Measurements from ENCODE around the gene SRPK2. TPM values are rescaled to one million over a fixed set of nuclear protein-coding genes. Genes with fewer than 3 reads are reported as not detected.

SRPK2 gene
- total and polyA plus RNA-seq, 9 donors: 15.2 to 50.0 (median 37.8) TPM

DNA sequence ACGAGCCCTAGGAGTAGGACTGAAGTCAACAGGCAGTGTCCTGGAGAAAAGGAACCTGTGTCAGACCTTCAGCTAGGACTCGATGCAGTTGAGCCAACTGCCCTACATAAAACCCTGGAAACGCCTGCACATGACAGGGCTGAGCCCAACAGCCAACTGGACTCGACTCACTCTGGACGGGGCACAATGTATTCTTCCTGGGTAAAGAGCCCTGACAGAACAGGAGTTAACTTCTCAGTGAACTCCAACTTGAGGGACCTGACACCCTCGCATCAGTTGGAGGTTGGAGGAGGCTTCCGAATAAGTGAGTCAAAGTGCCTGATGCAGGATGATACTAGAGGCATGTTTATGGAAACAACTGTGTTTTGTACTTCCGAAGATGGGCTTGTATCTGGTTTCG is 281.3 kb downstream of the SRPK2 start:
- no peaks in the 10 kb centered on the region for H3K36me3 ChIP-seq
- TF ChIP-seq POLR2A (IDR thresholded peaks at IDR 0.05) (no peak), EP300 (IDR thresholded peaks at IDR 0.05) (no peak)
- TF ChIP-seq, protein P1, sequence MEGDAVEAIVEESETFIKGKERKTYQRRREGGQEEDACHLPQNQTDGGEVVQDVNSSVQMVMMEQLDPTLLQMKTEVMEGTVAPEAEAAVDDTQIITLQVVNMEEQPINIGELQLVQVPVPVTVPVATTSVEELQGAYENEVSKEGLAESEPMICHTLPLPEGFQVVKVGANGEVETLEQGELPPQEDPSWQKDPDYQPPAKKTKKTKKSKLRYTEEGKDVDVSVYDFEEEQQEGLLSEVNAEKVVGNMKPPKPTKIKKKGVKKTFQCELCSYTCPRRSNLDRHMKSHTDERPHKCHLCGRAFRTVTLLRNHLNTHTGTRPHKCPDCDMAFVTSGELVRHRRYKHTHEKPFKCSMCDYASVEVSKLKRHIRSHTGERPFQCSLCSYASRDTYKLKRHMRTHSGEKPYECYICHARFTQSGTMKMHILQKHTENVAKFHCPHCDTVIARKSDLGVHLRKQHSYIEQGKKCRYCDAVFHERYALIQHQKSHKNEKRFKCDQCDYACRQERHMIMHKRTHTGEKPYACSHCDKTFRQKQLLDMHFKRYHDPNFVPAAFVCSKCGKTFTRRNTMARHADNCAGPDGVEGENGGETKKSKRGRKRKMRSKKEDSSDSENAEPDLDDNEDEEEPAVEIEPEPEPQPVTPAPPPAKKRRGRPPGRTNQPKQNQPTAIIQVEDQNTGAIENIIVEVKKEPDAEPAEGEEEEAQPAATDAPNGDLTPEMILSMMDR (IDR thresholded peaks at IDR 0.05): no peak
- H3K9me3 ChIP-seq: no peaks in the 10 kb centered on the region
- H3K27me3 ChIP-seq: no peaks in the 10 kb centered on the region
- 85 to 87% (median 87%) methylated on average over 9 of the region's 9 CpGs for WGBS, 3 donors
- intact Hi-C loops (cut with DNase I): loop anchor here in 2 of 4 donors (10.0 kb wide), 1 partner anchor 123 kb away; no protein-coding TSS in a partner anchor
- no peak overlapping the region for H3K4me3 ChIP-seq
- H3K27ac ChIP-seq: no peak overlapping the region
- no peak for DNase-seq
- no peaks in the 10 kb centered on the region for H3K4me1 ChIP-seq (ENCODE audit: insufficient read depth)

DNA sequence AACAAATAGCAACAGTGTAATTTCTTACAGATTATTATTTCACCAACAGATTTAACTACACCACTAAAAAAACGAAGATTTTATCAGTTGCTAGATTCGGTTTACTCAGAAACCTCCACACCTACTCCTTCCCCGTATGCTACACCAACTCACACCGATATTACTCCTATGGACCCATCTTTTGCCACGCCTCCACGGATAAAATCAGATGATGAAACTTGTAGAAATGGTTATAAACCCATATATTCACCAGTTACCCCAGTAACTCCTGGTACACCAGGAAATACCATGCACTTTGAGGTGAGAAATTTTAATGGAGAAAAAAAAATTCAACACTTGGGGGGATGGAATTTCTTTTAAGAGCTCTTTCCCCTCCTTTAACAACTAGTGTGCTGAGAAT is 282.2 kb downstream of the SRPK2 start:
- intact Hi-C loops (cut with DNase I): loop anchor here in 2 of 4 donors (10.0 kb wide), 1 partner anchor 122 kb away; no protein-coding TSS in a partner anchor
- Histone ChIP-seq H3K4me3 (no peak overlapping the region), H3K27me3 (no peaks in the 10 kb centered on the region), H3K4me1 (ENCODE audit: insufficient read depth) (no peaks in the 10 kb centered on the region), H3K36me3 (no peaks in the 10 kb centered on the region), H3K27ac (no peak overlapping the region), H3K9me3 (no peaks in the 10 kb centered on the region)
- 81 to 88% (median 82%) methylated on average over 6 of the region's 6 CpGs for WGBS, 3 donors
- no peak for DNase-seq
- TF ChIP-seq POLR2A (IDR thresholded peaks at IDR 0.05): no peak
- TF ChIP-seq EP300 (IDR thresholded peaks at IDR 0.05): no peak
- TF ChIP-seq, protein P1 (IDR thresholded peaks at IDR 0.05): no peak

DNA sequence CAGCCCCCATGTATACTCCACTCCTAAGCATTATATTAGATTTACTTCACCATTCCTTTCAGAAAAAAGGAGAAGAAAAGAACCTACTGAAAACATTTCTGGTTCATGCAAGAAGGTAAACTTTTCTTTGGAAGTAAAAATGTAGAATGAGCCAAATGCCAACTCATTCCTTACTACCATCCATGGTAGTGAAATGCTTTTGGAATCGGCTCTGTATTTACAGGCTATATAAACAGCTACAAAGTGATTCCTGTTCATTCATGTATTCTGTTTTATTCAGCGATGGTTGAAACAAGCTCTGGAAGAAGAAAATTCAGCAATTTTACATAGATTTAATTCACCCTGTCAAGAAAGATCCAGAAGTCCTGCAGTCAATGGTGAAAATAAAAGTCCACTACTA is 283.1 kb downstream of the SRPK2 start:
- Histone ChIP-seq H3K27me3 (no peaks in the 10 kb centered on the region), H3K9me3 (no peaks in the 10 kb centered on the region), H3K4me1 (ENCODE audit: insufficient read depth) (no peaks in the 10 kb centered on the region), H3K4me3 (no peak overlapping the region), H3K36me3 (no peaks in the 10 kb centered on the region), H3K27ac (no peak overlapping the region)
- TF ChIP-seq, protein P1 (IDR thresholded peaks at IDR 0.05): no peak
- no peak for TF ChIP-seq POLR2A (IDR thresholded peaks at IDR 0.05)
- no peak for TF ChIP-seq EP300 (IDR thresholded peaks at IDR 0.05)
- intact Hi-C loops (cut with DNase I): loop anchor here in 2 of 4 donors (10.0 kb wide), 1 partner anchor 121 kb away; no protein-coding TSS in a partner anchor
- no peak for DNase-seq
- 82 to 88% (median 85%) methylated on average over 2 of the region's 2 CpGs for WGBS, 3 donors

DNA sequence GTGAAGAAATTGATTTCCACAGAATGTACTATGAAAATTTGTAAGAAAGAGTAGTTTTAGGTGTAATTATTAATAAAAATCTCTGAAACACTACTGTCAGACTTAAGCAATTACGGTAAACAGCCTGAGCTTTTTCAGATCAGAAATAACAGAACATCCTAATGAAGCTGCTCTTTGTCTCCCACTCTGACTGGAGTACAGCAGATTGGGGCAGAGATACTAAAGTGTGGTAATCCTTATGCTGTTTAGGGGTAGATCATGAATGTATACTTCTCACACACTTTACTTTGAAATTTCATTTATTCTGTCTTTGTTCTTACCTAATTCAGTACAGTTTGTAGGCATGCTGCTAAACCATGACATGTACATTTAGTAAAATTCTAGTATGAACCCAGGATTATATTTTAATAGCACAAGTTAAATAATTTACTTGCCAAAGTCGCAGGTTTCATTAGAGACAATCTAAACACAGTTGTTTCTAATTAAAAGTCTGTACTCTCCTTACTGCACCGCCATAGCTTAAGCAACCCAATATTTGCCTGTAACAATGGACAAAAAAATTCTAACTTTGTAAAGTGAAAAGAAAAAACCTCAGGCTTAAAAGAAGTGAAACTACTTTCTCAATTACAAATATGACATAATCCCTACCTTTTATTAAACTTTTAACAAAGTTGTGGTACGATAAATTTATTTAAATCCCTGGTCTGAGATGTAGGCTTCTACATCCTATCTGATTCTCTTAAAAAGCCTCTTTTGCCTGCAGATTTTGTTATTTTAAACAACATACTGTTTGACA is 286.0 kb downstream of the SRPK2 start:
- no peaks in the 10 kb centered on the region for H3K4me1 ChIP-seq (ENCODE audit: insufficient read depth)
- intact Hi-C loops (cut with DNase I): loop anchor here in 2 of 4 donors (10.0 kb wide), 1 partner anchor 118 kb away; no protein-coding TSS in a partner anchor
- WGBS, 3 donors: 65 to 77% (median 76%) methylated on average over 4 of the region's 4 CpGs
- DNase-seq: no peak
- no peaks in the 10 kb centered on the region for H3K9me3 ChIP-seq
- TF ChIP-seq, protein P1 (IDR thresholded peaks at IDR 0.05): no peak
- TF ChIP-seq EP300 (IDR thresholded peaks at IDR 0.05) (no peak), POLR2A (IDR thresholded peaks at IDR 0.05) (no peak)
- no peaks in the 10 kb centered on the region for H3K36me3 ChIP-seq
- H3K4me3 ChIP-seq: no peak overlapping the region
- no peak overlapping the region for H3K27ac ChIP-seq
- no peaks in the 10 kb centered on the region for H3K27me3 ChIP-seq

Data from ovary (tissue), 9 donors.